PFSK-1 (cell line): ENCODE results near the gene ATP6V1F.

ENCODE experiments used
- FOXP2 ChIP-seq: optimal IDR thresholded peaks from 2 replicates; pipeline ENCODE3; 2011; ENCODE audit warnings: borderline replicate concordance, control low read depth, inconsistent platforms; ENCODE audit not compliant: insufficient read depth; ENCODE audit errors: extremely low read length, extremely low read depth
- POLR2AphosphoS5 ChIP-seq: IDR thresholded peaks from 2 replicates; pipeline ENCODE4 v1.6.1; 2012; ENCODE audit warnings: low read depth, mild to moderate bottlenecking, control low read depth, low read length, moderate library complexity
- SIN3A ChIP-seq: IDR thresholded peaks from 2 replicates; pipeline ENCODE4 v1.6.1; 2012; ENCODE audit warnings: mild to moderate bottlenecking, low read length, moderate library complexity, borderline replicate concordance; ENCODE audit not compliant: insufficient read depth
- TAF1 ChIP-seq: IDR thresholded peaks from 2 replicates; pipeline ENCODE4 v1.6.1; 2012; ENCODE audit warnings: low read length, control low read depth, borderline replicate concordance; ENCODE audit not compliant: insufficient read depth
- TF ChIP-seq, protein P1 (sequence below), 2 experiments: IDR thresholded peaks; 2 replicates each; pipeline versions ENCODE4 v1.6.1 to v1.8.0; 2011 to 2012; ENCODE audit warnings: low read depth in 2 of 2, low read length in 2 of 2, control low read depth in 1 of 2, inconsistent platforms in 1 of 2, mild to moderate bottlenecking in 1 of 2, moderate library complexity in 1 of 2; ENCODE audit not compliant: insufficient read depth in 1 of 2

Gene ATP6V1F

DNA sequence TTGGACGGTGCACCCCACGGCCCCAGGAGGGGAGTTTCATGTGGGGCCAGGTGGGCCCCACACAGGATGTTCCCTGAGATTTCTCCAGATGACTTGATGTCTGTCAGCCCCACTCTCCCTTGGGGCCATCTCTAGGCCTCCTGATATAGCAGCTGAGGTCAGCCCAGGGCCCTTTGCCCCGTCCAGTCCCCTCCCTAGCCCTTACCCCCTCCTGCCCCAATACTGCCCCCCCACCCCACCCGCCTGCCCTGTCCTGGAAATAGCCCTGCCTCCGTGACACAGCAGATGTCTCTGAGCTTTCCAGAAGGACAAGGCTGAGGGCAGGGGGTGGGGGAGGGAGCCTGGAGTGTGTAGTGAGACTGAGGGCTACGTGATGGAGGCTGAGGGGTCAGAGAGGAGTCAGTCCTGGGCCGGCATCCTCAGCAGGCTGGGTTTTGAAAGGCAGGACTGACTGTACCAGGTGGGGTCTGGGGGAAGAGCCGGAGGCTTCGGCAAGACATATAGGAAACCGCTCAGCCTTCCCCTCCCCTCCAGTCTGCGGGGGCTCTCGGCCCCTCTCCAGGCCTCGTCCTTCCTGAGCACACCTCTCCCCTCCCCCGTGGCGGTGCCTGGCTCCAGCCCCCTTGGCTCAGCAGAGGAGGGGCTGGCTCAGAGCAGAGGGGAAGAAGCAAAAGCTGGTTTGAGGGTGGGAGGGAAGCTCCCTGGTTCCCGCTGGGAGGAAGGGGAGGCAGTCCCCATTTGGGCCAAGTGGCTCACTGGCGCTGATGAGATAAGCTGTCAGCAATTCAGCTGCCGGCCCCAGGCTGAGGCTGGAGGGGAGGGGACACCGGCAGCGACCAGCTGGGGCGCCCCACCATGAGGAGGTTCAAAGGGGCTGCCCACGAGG, 30.4 kb upstream of the ATP6V1F start:
- TF ChIP-seq POLR2AphosphoS5 = peak; percentile 65
- TF ChIP-seq, protein P1, sequence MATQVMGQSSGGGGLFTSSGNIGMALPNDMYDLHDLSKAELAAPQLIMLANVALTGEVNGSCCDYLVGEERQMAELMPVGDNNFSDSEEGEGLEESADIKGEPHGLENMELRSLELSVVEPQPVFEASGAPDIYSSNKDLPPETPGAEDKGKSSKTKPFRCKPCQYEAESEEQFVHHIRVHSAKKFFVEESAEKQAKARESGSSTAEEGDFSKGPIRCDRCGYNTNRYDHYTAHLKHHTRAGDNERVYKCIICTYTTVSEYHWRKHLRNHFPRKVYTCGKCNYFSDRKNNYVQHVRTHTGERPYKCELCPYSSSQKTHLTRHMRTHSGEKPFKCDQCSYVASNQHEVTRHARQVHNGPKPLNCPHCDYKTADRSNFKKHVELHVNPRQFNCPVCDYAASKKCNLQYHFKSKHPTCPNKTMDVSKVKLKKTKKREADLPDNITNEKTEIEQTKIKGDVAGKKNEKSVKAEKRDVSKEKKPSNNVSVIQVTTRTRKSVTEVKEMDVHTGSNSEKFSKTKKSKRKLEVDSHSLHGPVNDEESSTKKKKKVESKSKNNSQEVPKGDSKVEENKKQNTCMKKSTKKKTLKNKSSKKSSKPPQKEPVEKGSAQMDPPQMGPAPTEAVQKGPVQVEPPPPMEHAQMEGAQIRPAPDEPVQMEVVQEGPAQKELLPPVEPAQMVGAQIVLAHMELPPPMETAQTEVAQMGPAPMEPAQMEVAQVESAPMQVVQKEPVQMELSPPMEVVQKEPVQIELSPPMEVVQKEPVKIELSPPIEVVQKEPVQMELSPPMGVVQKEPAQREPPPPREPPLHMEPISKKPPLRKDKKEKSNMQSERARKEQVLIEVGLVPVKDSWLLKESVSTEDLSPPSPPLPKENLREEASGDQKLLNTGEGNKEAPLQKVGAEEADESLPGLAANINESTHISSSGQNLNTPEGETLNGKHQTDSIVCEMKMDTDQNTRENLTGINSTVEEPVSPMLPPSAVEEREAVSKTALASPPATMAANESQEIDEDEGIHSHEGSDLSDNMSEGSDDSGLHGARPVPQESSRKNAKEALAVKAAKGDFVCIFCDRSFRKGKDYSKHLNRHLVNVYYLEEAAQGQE (IDR thresholded peaks at IDR 0.05; ENCODE audit: insufficient read depth in 1 of 2, low read depth in 2 of 2, low read length in 2 of 2) = no peak
- peak; percentile 68; the same call in 1 of the 2 replicates for TF ChIP-seq SIN3A
- TF ChIP-seq TAF1 = peak; percentile 61; the same call in 1 of the 2 replicates

DNA sequence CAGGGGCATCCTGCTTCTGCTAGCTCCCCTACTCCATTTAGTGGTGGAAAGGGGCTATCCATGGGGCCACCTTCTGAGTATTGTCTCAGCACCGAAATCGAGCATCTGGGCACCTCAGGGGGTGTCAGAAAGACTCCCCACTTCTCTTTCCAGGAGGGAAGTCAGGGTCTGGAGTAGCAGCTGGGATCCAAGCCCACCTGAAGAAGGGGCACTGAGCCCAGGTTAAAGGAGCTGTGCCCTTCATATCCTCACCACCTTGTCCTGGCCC, 29.8 kb upstream of the ATP6V1F start:
- TF ChIP-seq, protein P1 (IDR thresholded peaks at IDR 0.05; ENCODE audit: insufficient read depth in 1 of 2, low read depth in 2 of 2, low read length in 2 of 2) = no peak
- TF ChIP-seq SIN3A (no peak), TAF1 (no peak), FOXP2 (no peak), POLR2AphosphoS5 (no peak)

DNA sequence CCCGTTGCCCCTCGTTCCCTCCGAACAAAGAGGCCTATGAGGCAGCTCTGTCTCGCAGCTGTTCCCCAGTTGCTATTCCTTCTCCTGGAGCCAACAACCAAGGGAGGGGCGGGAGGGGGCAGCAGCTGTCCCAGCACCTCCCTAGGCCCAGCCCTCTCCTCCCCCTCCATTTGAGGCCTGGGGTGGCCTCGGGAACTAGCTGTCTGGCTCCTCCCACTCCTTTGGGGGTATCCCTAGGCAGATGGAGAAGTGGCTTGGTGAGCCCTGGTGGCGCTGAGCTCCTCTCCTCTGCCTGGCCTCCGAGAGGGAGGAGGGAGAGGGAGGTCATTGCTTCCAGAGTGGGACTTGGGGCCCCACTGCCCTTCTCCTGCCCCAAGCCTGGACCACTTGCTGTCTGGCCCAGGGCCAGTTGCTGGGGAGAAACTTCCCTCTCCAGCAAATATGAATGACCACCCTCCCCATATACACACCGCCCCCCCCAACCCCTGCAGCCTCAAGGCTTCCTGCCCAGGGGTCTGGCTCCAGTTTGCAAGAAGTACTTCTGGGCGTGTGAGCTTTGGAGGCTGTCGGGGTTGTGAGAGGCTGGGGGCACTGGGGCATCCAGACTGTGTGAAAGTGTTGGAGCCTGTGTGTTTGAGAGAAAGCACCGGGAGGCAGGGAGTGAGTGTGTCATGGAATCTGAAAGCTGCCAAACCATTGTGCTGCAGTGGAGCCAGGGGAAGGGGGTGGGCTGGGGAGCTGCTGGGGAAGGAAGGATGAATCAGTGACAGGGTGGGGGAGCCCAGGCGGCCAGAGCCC, 29.3 kb upstream of the ATP6V1F start:
- TF ChIP-seq SIN3A = no peak
- no peak for TF ChIP-seq FOXP2
- no peak for TF ChIP-seq POLR2AphosphoS5
- TF ChIP-seq, protein P1 (IDR thresholded peaks at IDR 0.05; ENCODE audit: insufficient read depth in 1 of 2, low read depth in 2 of 2, low read length in 2 of 2) = no peak
- no peak for TF ChIP-seq TAF1

DNA sequence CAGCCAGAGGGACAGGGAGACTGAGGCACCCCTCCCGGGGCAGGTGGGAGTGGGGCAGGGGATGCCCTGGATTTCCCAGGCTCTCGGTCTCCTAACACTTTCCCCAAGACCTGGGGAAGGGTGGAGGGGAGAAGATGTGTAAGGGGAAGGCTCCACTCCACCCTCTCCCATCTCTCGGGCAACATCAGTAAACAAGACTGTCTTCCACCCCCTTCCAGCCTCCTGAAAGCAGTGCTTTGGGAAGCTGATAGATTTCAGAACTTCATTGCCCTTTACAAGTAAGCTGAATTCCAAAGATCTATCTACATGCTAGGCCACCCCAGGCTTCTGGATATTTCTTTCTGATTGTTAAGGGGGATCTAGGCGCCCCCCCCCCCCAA, 28.7 kb upstream of the ATP6V1F start:
- TF ChIP-seq POLR2AphosphoS5 = no peak
- TF ChIP-seq, protein P1 (IDR thresholded peaks at IDR 0.05; ENCODE audit: insufficient read depth in 1 of 2, low read depth in 2 of 2, low read length in 2 of 2) = no peak
- TF ChIP-seq SIN3A = no peak
- TF ChIP-seq FOXP2 = no peak
- TF ChIP-seq TAF1 = no peak
